ENCODE data around the gene PRR13. TPM values are rescaled to one million over a fixed set of nuclear protein-coding genes. Genes with fewer than 3 reads are reported as not detected.
"Not testable (repeated sequence)": the region's sequence is repeated elsewhere in the genome, so short reads cannot be mapped to it uniquely, and the experiment has no call there.

Gene PRR13, protein sequence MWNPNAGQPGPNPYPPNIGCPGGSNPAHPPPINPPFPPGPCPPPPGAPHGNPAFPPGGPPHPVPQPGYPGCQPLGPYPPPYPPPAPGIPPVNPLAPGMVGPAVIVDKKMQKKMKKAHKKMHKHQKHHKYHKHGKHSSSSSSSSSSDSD
- polyA plus RNA-seq (ENCODE audit: insufficient read length in 4 of 4): 100 to 1,000 TPM; 186 to 223 (median 206) TPM

DNA sequence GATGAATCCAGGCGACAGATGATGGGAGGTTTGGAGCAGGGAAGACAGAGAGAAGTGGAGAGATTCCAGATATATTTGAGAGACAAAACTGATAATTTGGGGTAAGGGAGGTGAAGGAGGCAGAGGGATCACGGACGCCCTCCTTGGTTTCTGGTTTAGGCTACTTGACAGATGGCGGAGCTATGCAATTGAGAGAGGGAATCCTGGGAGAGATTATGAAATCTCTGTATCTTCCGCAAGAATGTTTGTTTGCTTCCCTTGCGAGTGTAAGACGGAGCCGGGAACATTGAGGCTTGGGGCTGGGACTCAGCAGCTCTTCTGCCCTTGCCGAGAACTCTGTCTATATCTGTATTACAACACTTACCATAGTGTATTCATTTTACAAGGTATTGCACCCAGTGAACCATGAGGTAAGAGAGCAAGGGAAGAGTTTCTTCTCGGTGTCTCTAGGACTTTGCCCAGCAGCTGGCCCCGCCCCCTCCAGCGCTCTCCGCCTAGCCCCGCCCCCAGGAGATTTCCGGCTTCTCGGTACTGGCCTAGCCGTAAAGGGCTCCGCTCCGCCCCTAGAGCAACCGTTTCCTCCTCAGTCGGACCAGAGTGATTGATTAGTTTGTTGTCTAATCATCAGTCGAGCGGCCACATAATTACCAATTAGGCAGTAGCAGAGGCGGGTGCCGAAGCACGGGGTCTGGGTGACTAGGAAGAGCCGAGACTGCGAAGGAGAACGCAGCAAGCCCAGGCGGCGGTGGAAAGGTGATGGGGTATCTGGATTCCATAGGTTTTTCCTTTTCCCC, at the start of gene PRR13:
TSS of gene PRR13 (plus strand) at position 695 of the 794 bp plus-strand sequence. CDS start 981 bp downstream, outside the sequence.
- DNase-seq (ENCODE audit: low read depth in 4 of 4, low spot score in 3 of 4): peak; percentile 90 to 98 (median 97)

DNA sequence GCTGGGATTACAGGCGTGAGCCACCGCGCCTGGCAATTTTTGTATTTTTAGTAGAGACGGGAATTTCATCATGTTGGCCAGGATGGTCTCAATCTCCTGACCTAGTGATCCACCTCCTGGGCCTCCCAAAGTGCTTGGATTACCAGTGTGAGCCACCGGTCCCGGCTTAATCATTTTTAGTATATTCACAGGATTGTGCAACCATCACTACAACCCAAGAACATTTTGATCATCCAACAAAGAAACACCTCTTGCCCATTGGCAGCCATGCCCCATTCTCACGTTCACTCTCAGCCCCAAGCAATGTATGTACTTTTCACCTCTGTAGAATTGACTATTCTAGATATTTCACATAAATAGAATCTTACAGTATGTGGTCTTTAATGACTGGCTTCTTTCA, 41.6 kb upstream of the PRR13 start:
- DNase-seq (ENCODE audit: low read depth in 4 of 4, low spot score in 3 of 4): no peak

DNA sequence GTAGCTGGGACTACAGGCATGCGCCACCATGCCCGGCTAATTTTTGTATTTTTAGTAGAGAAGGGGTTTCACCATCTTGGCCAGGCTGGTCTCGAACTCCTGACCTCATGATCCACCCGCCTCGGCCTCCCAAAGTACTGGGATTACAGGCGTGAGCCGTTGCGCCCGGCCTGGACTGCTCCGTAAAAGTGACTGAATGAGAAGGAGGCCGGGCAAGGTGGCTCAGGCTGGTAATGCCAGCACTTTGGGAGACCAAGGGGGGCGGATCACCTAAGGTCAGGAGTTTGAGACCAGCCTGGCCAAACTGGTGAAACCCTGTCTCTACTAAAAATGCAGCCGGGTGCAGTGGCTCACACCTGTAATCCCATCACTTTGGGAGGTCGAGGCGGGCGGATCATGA, 39.2 kb upstream of the PRR13 start:
- DNase-seq (ENCODE audit: low read depth in 4 of 4, low spot score in 3 of 4): not testable (repeated sequence)

DNA sequence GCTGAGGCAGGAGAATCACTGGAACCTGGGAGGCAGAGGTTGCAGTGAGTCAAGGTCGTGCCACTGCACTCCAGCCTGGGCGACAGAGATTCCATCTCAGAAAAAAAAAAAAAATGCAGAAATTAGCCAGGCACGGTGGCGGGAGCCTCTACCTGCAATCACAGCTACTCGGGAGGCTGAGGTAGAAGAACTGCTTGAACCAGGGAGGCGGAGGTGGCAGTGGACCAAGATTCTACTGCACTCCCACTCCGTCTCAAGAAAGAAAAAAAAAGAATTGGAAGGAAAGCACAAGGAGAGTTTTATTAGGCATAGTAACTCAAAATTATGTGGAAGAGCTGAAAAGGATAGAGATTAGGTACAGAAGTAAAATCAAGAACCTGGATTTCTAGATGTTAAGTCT, 38.7 kb upstream of the PRR13 start:
- DNase-seq (ENCODE audit: low read depth in 4 of 4, low spot score in 3 of 4): no peak

DNA sequence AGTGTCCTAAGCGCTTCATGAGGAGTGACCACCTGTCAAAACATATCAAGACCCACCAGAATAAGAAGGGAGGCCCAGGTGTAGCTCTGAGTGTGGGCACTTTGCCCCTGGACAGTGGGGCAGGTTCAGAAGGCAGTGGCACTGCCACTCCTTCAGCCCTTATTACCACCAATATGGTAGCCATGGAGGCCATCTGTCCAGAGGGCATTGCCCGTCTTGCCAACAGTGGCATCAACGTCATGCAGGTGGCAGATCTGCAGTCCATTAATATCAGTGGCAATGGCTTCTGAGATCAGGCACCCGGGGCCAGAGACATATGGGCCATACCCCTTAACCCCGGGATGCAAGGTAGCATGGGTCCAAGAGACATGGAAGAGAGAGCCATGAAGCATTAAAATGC, 30.6 kb upstream of the PRR13 start:
- no peak for DNase-seq (ENCODE audit: low read depth in 4 of 4, low spot score in 3 of 4)

DNA sequence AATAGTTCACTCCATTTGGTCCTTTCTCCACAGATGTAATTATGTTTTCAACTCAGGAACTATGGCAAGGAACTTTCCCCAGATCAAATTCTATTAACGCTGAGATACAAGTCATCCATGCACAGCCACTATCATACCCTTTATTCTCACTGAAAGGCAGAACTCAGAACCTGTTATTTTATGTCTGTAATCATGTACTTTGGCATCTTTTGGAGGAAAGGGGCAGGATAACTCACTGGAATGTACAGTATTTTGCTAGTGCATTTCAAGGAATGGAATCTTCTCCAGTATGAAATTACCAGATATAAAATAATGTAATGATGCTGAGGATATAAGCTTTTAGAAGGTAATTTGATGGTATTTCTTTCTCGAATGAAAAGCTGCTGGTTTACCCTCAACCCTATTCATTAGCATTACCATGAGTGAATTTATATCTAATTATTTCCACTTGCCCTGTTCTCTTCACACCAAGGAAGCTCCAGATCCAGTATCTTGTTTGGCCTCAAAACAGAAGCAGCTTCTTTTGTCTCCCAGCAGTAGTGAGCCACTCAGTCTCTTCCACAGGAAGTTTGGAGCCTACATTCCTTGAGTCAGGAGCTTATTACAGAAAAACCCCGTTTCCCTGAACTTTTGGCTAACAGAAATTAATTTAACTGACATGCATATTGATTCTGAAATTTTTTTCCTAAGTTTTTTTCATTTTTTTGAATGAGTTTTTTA, 27.9 kb upstream of the PRR13 start:
- no peak for DNase-seq (ENCODE audit: low read depth in 4 of 4, low spot score in 3 of 4)

DNA sequence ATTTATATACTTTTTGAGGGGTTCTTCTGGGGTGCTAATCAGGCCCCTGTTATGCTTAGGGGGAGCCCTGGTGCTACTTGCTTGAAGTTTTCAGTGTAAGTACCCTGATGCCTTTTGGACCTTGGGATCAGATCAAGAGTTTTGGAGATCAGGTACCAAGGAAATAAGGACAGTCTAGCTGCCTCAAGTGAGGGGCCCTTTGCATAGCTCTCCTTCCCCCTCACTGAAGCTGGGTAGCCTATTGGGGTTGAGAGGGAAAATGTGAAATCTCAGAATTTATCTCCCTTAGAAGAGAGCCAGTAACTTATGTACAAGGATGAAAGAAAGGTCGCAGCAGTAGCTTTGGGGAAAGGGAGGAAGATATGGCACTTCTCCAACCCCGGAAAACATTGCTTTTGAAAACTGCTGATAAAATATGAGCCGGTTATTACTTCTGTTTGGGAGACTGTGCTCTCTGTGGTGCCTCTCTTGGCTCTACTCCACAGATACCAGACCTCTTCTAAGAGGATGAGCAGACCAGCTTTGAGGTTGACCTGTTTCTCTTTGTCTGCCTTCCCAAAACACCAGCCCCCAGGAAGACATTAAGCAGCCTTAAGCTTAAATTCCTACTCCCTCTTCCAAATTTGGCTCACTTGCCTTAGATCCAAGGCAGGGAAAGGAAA, 26.6 kb upstream of the PRR13 start:
- no peak for DNase-seq (ENCODE audit: low read depth in 4 of 4, low spot score in 3 of 4)

DNA sequence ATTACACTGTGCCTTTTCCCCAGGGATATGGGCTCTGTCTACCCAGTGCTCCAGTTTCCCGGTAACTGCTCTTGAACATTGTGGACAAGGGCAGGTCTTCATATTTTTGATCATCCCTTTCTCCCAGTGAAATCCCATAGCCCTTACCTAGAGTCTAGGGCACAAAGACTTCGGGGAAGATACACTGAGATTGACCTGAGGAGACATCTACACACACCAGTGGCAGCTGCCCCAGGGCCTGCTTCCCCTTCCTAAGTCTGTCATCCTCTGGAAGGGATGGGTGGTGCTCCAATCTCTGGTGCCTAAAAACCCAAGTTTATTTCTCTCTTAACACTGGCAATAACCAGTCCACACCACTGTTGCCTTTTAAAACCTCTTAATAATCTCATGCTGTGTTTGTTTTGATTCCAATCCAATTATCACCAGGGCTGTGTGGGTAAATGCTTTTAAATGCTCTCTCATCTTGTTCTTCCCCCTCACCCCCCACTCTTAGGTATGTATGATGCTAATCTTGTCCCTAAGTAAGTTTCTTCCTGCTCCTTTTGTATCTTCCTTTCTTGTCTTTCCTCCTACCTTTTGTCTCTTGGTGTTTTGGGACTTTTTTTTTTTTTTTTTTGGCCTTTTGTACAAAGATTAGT, 25.7 kb upstream of the PRR13 start:
- DNase-seq (ENCODE audit: low read depth in 4 of 4, low spot score in 3 of 4): not testable (repeated sequence)

DNA sequence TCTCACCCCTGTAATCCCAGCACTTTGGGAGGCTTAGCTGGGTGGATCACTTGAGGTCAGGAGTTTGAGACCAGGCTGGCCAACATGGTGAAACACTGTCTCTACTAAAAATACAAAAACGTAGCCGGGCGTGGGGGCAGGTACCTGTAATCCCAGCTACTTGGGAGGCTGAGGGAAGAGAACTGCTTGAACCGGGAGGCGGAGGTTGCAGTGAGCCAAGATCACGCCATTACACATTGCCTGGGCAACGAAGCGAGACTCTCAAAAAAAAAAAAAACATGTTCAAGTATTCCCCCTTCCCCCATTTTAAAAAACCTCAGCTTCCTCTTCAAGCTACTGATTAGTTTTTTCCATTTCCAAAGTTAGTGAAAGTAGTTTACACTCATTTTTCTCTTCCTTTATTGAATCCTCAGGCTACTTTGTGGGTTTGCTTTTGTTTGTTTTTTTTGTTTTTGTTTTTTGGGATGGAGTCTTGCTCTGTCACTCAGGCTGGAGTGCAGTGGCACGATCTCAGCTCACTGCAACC, 24.2 kb upstream of the PRR13 start:
- DNase-seq (ENCODE audit: low read depth in 4 of 4, low spot score in 3 of 4): not testable (repeated sequence)

DNA sequence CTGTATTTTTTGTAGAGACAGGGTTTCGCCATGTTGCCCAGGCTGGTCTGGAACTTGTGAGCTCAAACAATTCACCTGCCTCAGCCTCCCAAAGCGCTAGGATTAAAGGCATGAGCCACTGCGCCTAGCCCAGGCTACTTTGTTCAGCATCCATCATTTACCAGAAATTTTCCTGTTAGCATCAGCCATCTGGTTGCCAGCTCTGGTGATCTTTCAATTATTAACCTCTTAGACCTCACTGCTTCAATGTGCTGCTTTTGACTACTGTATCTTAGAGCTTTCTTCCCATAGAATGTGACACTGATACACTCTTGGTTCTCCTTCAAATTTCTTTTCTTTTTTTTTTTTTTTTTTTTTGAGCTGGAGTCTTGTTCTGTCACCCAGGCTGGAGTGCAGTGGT, 23.3 kb upstream of the PRR13 start:
- DNase-seq (ENCODE audit: low read depth in 4 of 4, low spot score in 3 of 4): no peak

DNA sequence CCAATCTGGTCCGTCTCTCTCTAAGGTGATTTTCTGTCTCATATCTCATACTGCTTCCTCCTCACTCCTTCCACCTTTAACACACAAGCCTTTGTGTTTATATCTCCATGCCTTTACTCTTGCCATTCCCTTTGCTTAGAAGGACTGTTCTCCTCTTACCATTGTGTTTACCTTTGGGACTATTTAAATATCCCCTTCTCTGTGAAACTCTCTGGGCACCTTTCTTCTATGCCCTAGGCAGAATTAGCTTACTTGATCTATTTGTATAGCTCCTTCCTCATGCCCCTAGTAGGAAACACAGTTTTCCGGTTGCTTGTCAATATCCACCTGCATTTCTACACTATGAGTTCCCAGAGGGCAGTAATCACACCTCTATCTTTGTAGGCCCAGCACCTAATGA, 21.8 kb upstream of the PRR13 start:
- no peak for DNase-seq (ENCODE audit: low read depth in 4 of 4, low spot score in 3 of 4)

DNA sequence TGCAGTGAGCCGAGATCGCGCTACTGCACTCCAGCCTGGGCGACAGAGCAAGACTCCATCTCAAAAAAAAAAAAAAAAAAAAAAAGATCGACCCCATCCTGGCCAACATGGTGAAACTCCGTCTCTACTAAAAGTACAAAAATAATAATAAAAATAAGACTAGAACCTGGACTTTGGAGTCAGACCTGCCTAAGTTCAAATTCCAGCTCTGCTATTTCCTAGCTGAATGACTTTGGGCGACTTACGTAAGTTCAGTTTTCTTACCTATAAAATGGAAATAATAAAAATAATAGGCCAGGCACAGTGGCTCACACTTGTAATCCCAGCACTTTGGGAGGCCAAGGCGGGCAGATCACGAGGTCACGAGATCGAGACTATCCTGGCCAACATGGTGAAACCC, 19.3 kb upstream of the PRR13 start:
- not testable (repeated sequence) for DNase-seq (ENCODE audit: low read depth in 4 of 4, low spot score in 3 of 4)

DNA sequence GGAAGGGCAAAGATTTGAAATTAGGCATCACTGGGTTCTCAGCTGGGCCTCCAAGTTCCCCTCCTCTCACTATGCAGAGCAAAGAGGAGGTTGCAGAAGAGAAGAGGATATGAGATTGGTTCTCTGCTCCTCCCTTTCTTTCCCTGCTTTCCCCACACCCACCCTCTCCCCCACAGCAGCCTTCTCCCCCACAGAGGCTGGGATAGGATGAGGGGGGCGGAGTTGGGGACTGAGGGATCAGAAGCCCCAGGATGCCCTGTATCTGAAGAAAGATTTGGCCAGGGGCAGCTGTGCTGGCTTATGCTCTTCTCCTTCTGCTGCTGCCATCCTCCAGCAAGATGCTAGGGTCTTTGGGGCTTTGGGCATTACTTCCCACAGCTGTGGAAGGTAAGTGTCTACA, 17.9 kb upstream of the PRR13 start, which contains the start of gene AMHR2:
TSS of gene AMHR2 (plus strand) at position 259 of the 400 bp plus-strand sequence. CDS start at position 339, 80 bp downstream.
- no peak for DNase-seq (ENCODE audit: low read depth in 4 of 4, low spot score in 3 of 4)

DNA sequence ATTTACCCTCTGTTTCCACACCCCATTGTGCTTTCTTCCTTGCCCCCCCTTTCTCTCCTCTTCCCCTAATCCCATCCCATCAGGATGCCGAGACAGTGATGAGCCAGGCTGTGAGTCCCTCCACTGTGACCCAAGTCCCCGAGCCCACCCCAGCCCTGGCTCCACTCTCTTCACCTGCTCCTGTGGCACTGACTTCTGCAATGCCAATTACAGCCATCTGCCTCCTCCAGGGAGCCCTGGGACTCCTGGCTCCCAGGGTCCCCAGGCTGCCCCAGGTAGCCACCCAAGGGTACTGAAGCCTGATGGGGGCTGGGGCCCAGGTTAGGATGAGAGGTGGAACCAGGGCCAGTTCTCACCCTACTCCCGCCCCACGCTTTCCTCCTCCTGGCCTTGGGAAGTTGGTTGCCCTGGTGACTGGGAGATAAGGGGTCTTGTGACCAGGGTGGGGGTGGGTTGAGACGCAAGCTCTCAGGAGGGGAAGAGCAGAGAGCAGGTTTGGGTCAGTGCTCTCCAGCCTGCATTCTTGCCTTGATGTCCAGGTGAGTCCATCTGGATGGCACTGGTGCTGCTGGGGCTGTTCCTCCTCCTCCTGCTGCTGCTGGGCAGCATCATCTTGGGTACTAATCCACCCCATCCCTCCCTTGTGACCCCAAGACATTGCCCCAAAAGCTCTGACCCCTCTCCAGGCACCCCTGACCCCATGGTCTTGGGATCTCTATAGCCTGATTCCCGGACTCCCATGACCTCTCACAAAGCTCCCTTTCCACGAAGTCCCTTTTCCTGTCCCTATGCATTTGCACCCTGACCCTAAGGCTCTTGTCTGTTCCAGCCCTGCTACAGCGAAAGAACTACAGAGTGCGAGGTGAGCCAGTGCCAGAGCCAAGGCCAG, 16.7 kb upstream of the PRR13 start:
- DNase-seq (ENCODE audit: low read depth in 4 of 4, low spot score in 3 of 4): no peak

DNA sequence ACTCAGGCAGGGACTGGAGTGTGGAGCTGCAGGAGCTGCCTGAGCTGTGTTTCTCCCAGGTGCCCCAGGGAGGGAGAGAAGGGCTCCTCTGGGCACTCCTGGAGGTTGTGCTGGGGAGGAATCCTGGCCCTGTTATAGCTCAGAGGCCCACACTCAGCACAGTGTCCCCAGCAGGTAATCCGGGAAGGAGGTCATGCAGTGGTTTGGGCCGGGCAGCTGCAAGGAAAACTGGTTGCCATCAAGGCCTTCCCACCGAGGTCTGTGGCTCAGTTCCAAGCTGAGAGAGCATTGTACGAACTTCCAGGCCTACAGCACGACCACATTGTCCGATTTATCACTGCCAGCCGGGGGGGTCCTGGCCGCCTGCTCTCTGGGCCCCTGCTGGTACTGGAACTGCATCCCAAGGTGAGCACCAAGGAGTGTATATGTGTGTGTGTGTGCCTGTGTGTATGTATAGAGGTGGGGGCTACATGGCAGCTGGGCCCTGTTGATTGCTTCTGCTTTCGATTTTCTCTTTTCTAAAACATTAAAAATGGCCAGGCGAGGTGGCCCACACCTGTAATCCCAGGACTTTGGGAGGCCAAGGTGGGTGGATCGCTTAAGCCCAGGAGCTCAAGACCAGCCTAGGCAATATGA, 15.9 kb upstream of the PRR13 start:
- no peak for DNase-seq (ENCODE audit: low read depth in 4 of 4, low spot score in 3 of 4)

DNA sequence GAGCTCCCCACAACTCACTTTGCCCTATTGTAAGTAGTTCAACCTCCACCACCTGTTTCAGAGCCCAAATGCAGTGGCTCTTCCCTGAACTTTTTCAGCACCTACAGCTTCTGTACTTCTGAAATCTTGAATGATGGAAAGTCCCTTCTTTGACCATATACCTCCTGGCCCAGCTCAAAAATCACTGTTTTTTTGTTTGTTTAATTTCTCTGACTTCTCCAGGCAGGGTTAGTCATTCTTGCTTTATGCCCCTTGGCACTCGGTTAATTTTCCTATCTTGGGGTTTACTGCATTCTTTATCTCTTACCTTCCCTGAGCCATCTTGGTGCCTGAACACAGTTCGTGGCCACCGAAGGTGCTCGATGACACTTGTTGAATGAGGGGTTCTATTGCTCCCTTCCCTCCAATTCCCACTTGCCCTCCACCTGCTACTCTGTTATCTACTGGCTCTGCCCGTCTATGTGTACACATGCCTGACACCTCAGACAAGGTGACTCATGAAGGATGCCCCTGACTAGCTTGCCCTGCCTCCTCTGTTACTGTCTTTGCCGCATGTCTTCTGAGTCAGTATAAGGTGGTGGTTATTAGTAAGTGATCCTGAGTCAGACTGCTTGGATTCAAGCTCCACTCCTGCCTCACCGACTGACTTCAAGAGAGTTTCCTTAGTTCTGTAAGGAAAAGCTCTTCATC, 13.5 kb upstream of the PRR13 start:
- DNase-seq (ENCODE audit: low read depth in 4 of 4, low spot score in 3 of 4): no peak

DNA sequence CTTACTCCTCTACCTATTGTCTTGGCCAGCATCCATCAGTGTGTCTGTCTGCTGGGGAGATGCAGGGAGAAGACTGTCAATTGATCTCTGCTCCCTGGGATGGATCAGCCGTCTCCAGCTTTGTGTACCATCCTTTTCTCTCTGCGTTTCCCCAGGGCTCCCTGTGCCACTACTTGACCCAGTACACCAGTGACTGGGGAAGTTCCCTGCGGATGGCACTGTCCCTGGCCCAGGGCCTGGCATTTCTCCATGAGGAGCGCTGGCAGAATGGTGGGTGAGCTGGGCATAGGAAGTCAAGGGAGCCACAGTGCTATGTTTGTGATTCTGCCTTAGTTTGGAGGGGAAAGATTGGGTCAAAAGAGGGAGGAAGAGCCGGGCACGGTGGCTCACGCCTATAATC, 12.8 kb upstream of the PRR13 start:
- no peak for DNase-seq (ENCODE audit: low read depth in 4 of 4, low spot score in 3 of 4)

DNA sequence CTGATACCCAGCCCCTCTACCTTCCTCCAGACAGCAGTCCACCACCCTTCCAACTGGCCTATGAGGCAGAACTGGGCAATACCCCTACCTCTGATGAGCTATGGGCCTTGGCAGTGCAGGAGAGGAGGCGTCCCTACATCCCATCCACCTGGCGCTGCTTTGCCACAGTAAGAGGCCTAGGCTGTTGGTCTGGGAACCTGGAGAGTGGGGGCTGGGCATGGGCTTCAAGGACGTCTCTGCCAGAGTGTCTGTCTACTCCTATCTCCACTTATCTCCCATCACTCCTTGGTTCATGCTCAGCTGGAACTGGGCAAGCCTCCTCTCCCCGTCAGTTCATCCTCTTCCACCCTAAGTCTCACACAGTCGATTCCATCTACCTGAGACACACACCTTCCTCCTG, 11.4 kb upstream of the PRR13 start:
- DNase-seq (ENCODE audit: low read depth in 4 of 4, low spot score in 3 of 4): no peak
